Neural crest cell (in vitro differentiated cells): Measurements from ENCODE around the gene ICAM1. TPM values are rescaled to one million over a fixed set of nuclear protein-coding genes. Genes with fewer than 3 reads are reported as not detected.
A peak's percentile ranks its signal among the peaks of the same experiment; 100 is the strongest.

ENCODE experiments used
- DNase-seq: peaks from one replicate; pipeline ENCODE4 v3.0.0; 2021; ENCODE audit warnings: low read depth, mixed read lengths, low spot score
- H3K27ac Mint-ChIP-seq: one replicate; pipeline ENCODE4 v1.8.0; 2021; ENCODE audit warnings: mild to moderate bottlenecking, mixed read lengths; ENCODE audit not compliant: unreplicated experiment
- H3K27me3 Mint-ChIP-seq: 2 replicates; pipeline ENCODE4 v1.8.0; 2021; ENCODE audit warnings: low read depth, mild to moderate bottlenecking, mixed read lengths
- H3K36me3 Mint-ChIP-seq: 2 replicates; pipeline ENCODE4 v1.8.0; 2021; ENCODE audit warnings: low read depth, mild to moderate bottlenecking, mixed read lengths
- H3K4me1 Mint-ChIP-seq: 2 replicates; pipeline ENCODE4 v1.8.0; 2021; ENCODE audit warnings: mixed read lengths
- H3K4me3 Mint-ChIP-seq: one replicate; pipeline ENCODE4 v1.8.0; 2021; ENCODE audit warnings: mild to moderate bottlenecking, mixed read lengths
- H3K9me3 Mint-ChIP-seq: 2 replicates; pipeline ENCODE4 v1.8.0; 2021; ENCODE audit warnings: mixed read lengths
- total RNA-seq: library from RNA; stranded (reverse); gene quantifications from 2 replicates; pipeline ENCODE4 v1.2.1, GENCODE V29; 2021
- TF ChIP-seq, protein P1 (sequence below): fragments of 200-600 bp; sonication (generic); conservative IDR thresholded peaks from 2 replicates; pipeline ENCODE4 v1.5.0; 2021; ENCODE audit warnings: antibody characterized with exemption, mild to moderate bottlenecking

The ICAM1 gene
- total RNA-seq, 1 donor from 2014 or later, result 0.23 TPM

DNA sequence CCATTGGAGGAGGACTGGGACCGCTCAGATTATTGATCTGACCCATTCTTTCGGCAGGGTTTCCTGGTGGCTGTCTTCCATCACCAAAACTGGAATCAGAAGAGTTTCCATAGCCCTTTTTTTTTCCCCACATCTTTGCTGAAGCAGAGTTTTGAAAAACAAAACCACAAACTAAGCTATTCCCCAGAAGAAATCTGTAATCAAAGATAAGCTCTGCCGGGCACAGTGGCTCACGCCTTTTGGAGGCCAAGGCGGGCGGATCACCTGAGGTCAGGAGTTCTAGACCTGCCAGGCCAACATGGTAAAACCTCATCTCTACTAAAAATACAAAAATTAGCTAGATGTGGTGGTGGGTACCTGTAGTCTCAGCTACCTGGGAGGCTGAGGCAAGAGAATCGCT, 4.2 kb upstream of the ICAM1 start:
- TF ChIP-seq, protein P1, sequence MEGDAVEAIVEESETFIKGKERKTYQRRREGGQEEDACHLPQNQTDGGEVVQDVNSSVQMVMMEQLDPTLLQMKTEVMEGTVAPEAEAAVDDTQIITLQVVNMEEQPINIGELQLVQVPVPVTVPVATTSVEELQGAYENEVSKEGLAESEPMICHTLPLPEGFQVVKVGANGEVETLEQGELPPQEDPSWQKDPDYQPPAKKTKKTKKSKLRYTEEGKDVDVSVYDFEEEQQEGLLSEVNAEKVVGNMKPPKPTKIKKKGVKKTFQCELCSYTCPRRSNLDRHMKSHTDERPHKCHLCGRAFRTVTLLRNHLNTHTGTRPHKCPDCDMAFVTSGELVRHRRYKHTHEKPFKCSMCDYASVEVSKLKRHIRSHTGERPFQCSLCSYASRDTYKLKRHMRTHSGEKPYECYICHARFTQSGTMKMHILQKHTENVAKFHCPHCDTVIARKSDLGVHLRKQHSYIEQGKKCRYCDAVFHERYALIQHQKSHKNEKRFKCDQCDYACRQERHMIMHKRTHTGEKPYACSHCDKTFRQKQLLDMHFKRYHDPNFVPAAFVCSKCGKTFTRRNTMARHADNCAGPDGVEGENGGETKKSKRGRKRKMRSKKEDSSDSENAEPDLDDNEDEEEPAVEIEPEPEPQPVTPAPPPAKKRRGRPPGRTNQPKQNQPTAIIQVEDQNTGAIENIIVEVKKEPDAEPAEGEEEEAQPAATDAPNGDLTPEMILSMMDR, result no peak
- no peaks in the 10 kb centered on the region for H3K4me1 Mint-ChIP-seq
- H3K27me3 Mint-ChIP-seq, result peaks cover 37% of the 10 kb centered on the region
- no peaks in the 10 kb centered on the region for H3K36me3 Mint-ChIP-seq
- H3K9me3 Mint-ChIP-seq, result no peaks in the 10 kb centered on the region
- DNase-seq, result no peak
- no peak overlapping the region for H3K4me3 Mint-ChIP-seq
- H3K27ac Mint-ChIP-seq, result peak overlapping the region; percentile 10

- H3K4me1 Mint-ChIP-seq, result no peaks in the 10 kb centered on the region
- DNase-seq, result no peak
- no peaks in the 10 kb centered on the region for H3K36me3 Mint-ChIP-seq
- H3K27ac Mint-ChIP-seq, result no peak overlapping the region
- H3K9me3 Mint-ChIP-seq, result no peaks in the 10 kb centered on the region
- H3K27me3 Mint-ChIP-seq, result peaks cover 50% of the 10 kb centered on the region
- no peak overlapping the region for H3K4me3 Mint-ChIP-seq
- TF ChIP-seq, protein P1, result no peak
These were observed 2.8 kb upstream of the ICAM1 start for GRCh38 chr19:10268071-10268470.

GRCh38 chr19:10269333-10270179, 1.4 kb upstream of the ICAM1 start:
- TF ChIP-seq, protein P1, result peak; percentile 91
- H3K27ac Mint-ChIP-seq, result no peak overlapping the region
- peak overlapping the region; percentile 38 for H3K4me3 Mint-ChIP-seq
- H3K9me3 Mint-ChIP-seq, result no peaks in the 10 kb centered on the region
- peaks cover 56% of the 10 kb centered on the region for H3K27me3 Mint-ChIP-seq
- no peaks in the 10 kb centered on the region for H3K36me3 Mint-ChIP-seq
- no peaks in the 10 kb centered on the region for H3K4me1 Mint-ChIP-seq
- peak; percentile 86 for DNase-seq

GRCh38 chr19:10270180-10270615, 722 bp upstream of the ICAM1 start:
- DNase-seq, result no peak
- H3K36me3 Mint-ChIP-seq, result no peaks in the 10 kb centered on the region
- H3K9me3 Mint-ChIP-seq, result no peaks in the 10 kb centered on the region
- H3K4me1 Mint-ChIP-seq, result no peaks in the 10 kb centered on the region
- TF ChIP-seq, protein P1, result no peak
- peaks cover 62% of the 10 kb centered on the region for H3K27me3 Mint-ChIP-seq
- no peak overlapping the region for H3K27ac Mint-ChIP-seq
- H3K4me3 Mint-ChIP-seq, result no peak overlapping the region

DNA sequence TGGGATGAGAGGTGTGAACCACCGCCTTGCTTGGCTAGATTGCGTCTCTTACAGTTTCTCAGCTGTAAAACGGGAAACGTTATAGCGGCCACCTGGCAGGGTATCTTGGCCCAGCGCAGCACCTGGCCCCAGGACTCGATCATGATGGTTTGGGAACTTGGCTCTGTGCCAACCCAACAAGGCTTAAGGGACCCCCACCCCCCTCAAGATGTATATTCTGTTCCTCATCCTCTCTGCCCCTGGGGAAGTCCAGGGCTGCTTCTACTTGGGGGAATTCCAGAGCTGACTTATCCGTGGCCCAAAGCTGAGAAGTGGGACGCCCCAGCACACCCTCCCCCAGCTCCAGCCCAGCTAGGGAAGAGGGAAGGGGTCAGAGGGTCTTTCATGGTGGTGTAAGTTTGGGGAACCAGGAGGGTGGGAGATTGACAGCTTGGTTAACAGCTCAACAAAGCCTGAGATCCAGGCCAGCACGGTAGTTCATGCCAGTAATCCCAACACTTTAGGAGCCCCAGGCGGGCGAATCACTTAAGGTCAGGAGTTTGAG, 695 bp downstream of the ICAM1 start:
- TF ChIP-seq, protein P1, result no peak
- Mint-ChIP-seq H3K27me3 (peaks cover 63% of the 10 kb centered on the region), H3K4me3 (no peak overlapping the region), H3K36me3 (no peaks in the 10 kb centered on the region), H3K9me3 (no peaks in the 10 kb centered on the region), H3K27ac (no peak overlapping the region), H3K4me1 (no peaks in the 10 kb centered on the region)
- DNase-seq, result no peak
